ENCODE results near the gene C20orf173. TPM values are rescaled to one million over a fixed set of nuclear protein-coding genes. Genes with fewer than 3 reads are reported as not detected.

The C20orf173 gene
- polyA plus RNA-seq, 1 of the 3 experiments (the other 2 are of a cell fraction) = not detected

GRCh38 chr20:35571555-35571954 is 42.1 kb upstream of the C20orf173 start:
- H3K4me3 ChIP-seq (ENCODE audit: low read depth in 2 of 2, low read length in 1 of 2) = no peak overlapping the region
- no peaks in the 10 kb centered on the region for H4K20me1 ChIP-seq (ENCODE audit: insufficient read depth)
- no peaks in the 10 kb centered on the region for H3K27me3 ChIP-seq (ENCODE audit: insufficient read depth)
- TF ChIP-seq CTCF (IDR thresholded peaks at IDR 0.05) = no peak
- TF ChIP-seq RXRA (IDR thresholded peaks at IDR 0.05; ENCODE audit: borderline replicate concordance, low read depth) = no peak
- TF ChIP-seq FOSL2 (IDR thresholded peaks at IDR 0.05; ENCODE audit: borderline replicate concordance, low read depth) = no peak
- no peak for TF ChIP-seq EZH2phosphoT487 (IDR thresholded peaks at IDR 0.05; ENCODE audit: borderline replicate concordance, low read depth)
- TF ChIP-seq JUND (IDR thresholded peaks at IDR 0.05) = no peak
- TF ChIP-seq CHD2 (IDR thresholded peaks at IDR 0.05; ENCODE audit: low read length, partially characterized antibody) = no peak
- TF ChIP-seq TAF1 (IDR thresholded peaks at IDR 0.05; ENCODE audit: borderline replicate concordance, low read depth, low read length) = no peak
- TF ChIP-seq RAD21 (IDR thresholded peaks at IDR 0.05; ENCODE audit: low read length) = no peak
- no peaks in the 10 kb centered on the region for H3K79me2 ChIP-seq (ENCODE audit: insufficient read depth)
- no peak overlapping the region for H2AFZ ChIP-seq (ENCODE audit: low read depth)
- ChIA-PET POLR2A (no interaction called here), CTCF (no interaction called here)
- no peak for DNase-seq
- peaks cover 3% of the 10 kb centered on the region for H3F3A ChIP-seq (replicated peaks; ENCODE audit: insufficient read depth)
- H3K27ac ChIP-seq (ENCODE audit: low read depth in 2 of 2, low read length in 1 of 2) = no peak overlapping the region
- H3K9ac ChIP-seq = no peak overlapping the region
- H3K9me2 ChIP-seq = no peaks in the 10 kb centered on the region
- no peaks in the 10 kb centered on the region for H3K36me3 ChIP-seq (replicated peaks in 1 of 2; ENCODE audit: control insufficient read depth in 1 of 2, insufficient read depth in 2 of 2, low read length in 1 of 2)
- no peaks in the 10 kb centered on the region for H3K9me3 ChIP-seq
- no peaks in the 10 kb centered on the region for H3K4me1 ChIP-seq (ENCODE audit: control insufficient read depth in 1 of 2, insufficient read depth in 2 of 2, low read depth in 1 of 2, low read length in 1 of 2)
- no peak overlapping the region for H3K4me2 ChIP-seq

GRCh38 chr20:35568645-35569044 is 39.2 kb upstream of the C20orf173 start:
- ChIA-PET POLR2A (interaction anchor here (1.4 kb wide), 1 partner anchor 9 kb away, joined by 3 read pairs; no protein-coding TSS in a partner anchor), CTCF (interaction anchor here (0.9 to 1.2 kb wide), 2 partner anchors 90 to 413 kb away, joined by 3 read pairs; no protein-coding TSS in a partner anchor)
- Histone ChIP-seq H3K9ac (no peak overlapping the region), H2AFZ (ENCODE audit: low read depth) (no peak overlapping the region), H3K9me2 (no peaks in the 10 kb centered on the region), H3K4me1 (ENCODE audit: control insufficient read depth in 1 of 2, insufficient read depth in 2 of 2, low read depth in 1 of 2, low read length in 1 of 2) (no peaks in the 10 kb centered on the region), H4K20me1 (ENCODE audit: insufficient read depth) (no peaks in the 10 kb centered on the region), H3K4me2 (no peak overlapping the region), H3K27ac (ENCODE audit: low read depth in 2 of 2, low read length in 1 of 2) (no peak overlapping the region), H3K36me3 (replicated peaks in 1 of 2; ENCODE audit: control insufficient read depth in 1 of 2, insufficient read depth in 2 of 2, low read length in 1 of 2) (no peaks in the 10 kb centered on the region), H3K9me3 (no peaks in the 10 kb centered on the region), H3K4me3 (ENCODE audit: low read depth in 2 of 2, low read length in 1 of 2) (no peak overlapping the region), H3K27me3 (ENCODE audit: insufficient read depth) (no peaks in the 10 kb centered on the region), H3F3A (replicated peaks; ENCODE audit: insufficient read depth) (peaks cover 8% of the 10 kb centered on the region), H3K79me2 (ENCODE audit: insufficient read depth) (no peaks in the 10 kb centered on the region)
- DNase-seq = peak; percentile 41
- no peak for TF ChIP-seq YY1 (IDR thresholded peaks at IDR 0.05; ENCODE audit: low read depth)
- peak; percentile 29; the same call in 1 of the 2 replicates for TF ChIP-seq CTCF (IDR thresholded peaks at IDR 0.05)
- peak; percentile 39 for TF ChIP-seq RAD21 (IDR thresholded peaks at IDR 0.05; ENCODE audit: low read length)
- WGBS (ENCODE audit: low lambda C conversion rate) = 36% methylated on average over 2 of the region's 2 CpGs
